ENCODE data around the gene SMTNL1. TPM values are rescaled to one million over a fixed set of nuclear protein-coding genes. Genes with fewer than 3 reads are reported as not detected.

SMTNL1 gene
- total and polyA plus RNA-seq, 9 of the 15 experiments (the other 6 are each of a cell fraction or from before 2014, with no cell fraction given) = not detected

DNA sequence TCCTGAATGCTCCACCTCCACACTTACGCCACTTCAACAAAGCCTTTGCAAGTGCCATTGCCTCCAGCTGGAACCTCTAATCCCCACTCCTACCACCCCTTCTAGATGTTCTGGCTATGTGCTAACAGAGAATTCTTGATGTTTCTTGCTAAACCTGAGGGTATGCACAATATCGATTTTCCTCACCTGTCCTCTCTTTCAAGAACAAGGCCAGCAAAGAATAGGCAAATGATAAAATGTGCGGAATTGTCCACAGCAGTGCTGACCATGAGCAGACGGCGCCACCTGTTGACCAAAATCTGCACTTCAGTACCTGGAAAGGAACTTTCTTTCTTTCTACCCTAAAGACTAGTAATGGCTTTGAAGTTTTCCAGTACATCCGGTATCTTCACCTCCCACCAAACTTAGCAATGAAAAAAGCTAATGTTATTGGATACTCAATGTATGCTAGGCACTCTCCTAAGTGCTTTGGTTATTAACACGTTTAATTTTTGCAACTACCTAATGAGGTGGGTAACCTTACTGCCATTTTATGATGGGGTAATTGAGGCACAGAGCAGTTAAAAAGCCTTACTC lies 10.3 kb upstream of the SMTNL1 start (continued):
- TF ChIP-seq, protein P1, sequence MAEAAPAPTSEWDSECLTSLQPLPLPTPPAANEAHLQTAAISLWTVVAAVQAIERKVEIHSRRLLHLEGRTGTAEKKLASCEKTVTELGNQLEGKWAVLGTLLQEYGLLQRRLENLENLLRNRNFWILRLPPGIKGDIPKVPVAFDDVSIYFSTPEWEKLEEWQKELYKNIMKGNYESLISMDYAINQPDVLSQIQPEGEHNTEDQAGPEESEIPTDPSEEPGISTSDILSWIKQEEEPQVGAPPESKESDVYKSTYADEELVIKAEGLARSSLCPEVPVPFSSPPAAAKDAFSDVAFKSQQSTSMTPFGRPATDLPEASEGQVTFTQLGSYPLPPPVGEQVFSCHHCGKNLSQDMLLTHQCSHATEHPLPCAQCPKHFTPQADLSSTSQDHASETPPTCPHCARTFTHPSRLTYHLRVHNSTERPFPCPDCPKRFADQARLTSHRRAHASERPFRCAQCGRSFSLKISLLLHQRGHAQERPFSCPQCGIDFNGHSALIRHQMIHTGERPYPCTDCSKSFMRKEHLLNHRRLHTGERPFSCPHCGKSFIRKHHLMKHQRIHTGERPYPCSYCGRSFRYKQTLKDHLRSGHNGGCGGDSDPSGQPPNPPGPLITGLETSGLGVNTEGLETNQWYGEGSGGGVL (CRISPR knock-in tag; IDR thresholded peaks at IDR 0.05) = no peak
- TF ChIP-seq SUPT5H (IDR thresholded peaks at IDR 0.05) = 0 out of 2 replicates have a peak, but pooled peaks have one; percentile 49
- TF ChIP-seq MYC (IDR thresholded peaks at IDR 0.05; ENCODE audit: low read depth, low read length) = peak; percentile 60; the same call in 1 of the 2 replicates
- TF ChIP-seq MYC (CRISPR knock-in tag; IDR thresholded peaks at IDR 0.05; ENCODE audit: borderline replicate concordance, low read depth) = no peak
- TF ChIP-seq TEAD1 (CRISPR knock-in tag; IDR thresholded peaks at IDR 0.05) = no peak
- TF ChIP-seq, protein P2, sequence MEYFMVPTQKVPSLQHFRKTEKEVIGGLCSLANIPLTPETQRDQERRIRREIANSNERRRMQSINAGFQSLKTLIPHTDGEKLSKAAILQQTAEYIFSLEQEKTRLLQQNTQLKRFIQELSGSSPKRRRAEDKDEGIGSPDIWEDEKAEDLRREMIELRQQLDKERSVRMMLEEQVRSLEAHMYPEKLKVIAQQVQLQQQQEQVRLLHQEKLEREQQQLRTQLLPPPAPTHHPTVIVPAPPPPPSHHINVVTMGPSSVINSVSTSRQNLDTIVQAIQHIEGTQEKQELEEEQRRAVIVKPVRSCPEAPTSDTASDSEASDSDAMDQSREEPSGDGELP (CRISPR knock-in tag; IDR thresholded peaks at IDR 0.05; ENCODE audit: borderline replicate concordance) = 0 out of 2 replicates have a peak, but pooled peaks have one; percentile 25
- TF ChIP-seq PCBP1 (IDR thresholded peaks at IDR 0.05; ENCODE audit: low read depth, low read length, poor library complexity, severe bottlenecking) = no peak
- TF ChIP-seq DACH1 (IDR thresholded peaks at IDR 0.05; ENCODE audit: partially characterized antibody) = no peak
- peak; percentile 32; the same call in 1 of the 2 replicates for TF ChIP-seq POLR2A (conservative IDR thresholded peaks at IDR 0.05)
- no peak for TF ChIP-seq ZNF778 (CRISPR knock-in tag; IDR thresholded peaks at IDR 0.05)
- 0 out of 4 replicates have a peak, but pooled peaks of 1 of the 2 experiments have one; percentile 39 for TF ChIP-seq TBL1XR1 (IDR thresholded peaks at IDR 0.05; ENCODE audit: low read length in 2 of 2)
- TF ChIP-seq SRSF3 (IDR thresholded peaks at IDR 0.05; ENCODE audit: insufficient read depth, low read length) = no peak
- no peak for TF ChIP-seq HDAC1 (IDR thresholded peaks at IDR 0.05)
- TF ChIP-seq, protein P3, sequence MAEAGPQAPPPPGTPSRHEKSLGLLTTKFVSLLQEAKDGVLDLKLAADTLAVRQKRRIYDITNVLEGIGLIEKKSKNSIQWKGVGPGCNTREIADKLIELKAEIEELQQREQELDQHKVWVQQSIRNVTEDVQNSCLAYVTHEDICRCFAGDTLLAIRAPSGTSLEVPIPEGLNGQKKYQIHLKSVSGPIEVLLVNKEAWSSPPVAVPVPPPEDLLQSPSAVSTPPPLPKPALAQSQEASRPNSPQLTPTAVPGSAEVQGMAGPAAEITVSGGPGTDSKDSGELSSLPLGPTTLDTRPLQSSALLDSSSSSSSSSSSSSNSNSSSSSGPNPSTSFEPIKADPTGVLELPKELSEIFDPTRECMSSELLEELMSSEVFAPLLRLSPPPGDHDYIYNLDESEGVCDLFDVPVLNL (CRISPR knock-in tag; IDR thresholded peaks at IDR 0.05; ENCODE audit: low read depth) = no peak
- 0 out of 4 replicates have a peak, but pooled peaks of 1 of the 2 experiments have one; percentile 12 for TF ChIP-seq RCOR1 (IDR thresholded peaks at IDR 0.05; ENCODE audit: borderline replicate concordance in 1 of 2, low read depth in 2 of 2, low read length in 2 of 2)
- TF ChIP-seq FOS (IDR thresholded peaks at IDR 0.05; ENCODE audit: extremely low read depth, insufficient read length) = no peak
- 0 out of 2 replicates have a peak, but pooled peaks have one; percentile 13 for TF ChIP-seq SPI1 (IDR thresholded peaks at IDR 0.05; ENCODE audit: borderline replicate concordance, low read depth, low read length)
- no peak for TF ChIP-seq ZC3H8 (IDR thresholded peaks at IDR 0.05)
- no peak for TF ChIP-seq SMARCA4 (IDR thresholded peaks at IDR 0.05)
- no peak for TF ChIP-seq ZNF140 (CRISPR knock-in tag; IDR thresholded peaks at IDR 0.05)
- TF ChIP-seq MIER1 (IDR thresholded peaks at IDR 0.05; ENCODE audit: low read depth) = no peak
- 0 out of 2 replicates have a peak, but pooled peaks have one; percentile 24 for TF ChIP-seq PHB (CRISPR knock-in tag; IDR thresholded peaks at IDR 0.05)
- no peak for TF ChIP-seq ESRRB (CRISPR knock-in tag; IDR thresholded peaks at IDR 0.05; ENCODE audit: borderline replicate concordance)
- TF ChIP-seq, protein P4, sequence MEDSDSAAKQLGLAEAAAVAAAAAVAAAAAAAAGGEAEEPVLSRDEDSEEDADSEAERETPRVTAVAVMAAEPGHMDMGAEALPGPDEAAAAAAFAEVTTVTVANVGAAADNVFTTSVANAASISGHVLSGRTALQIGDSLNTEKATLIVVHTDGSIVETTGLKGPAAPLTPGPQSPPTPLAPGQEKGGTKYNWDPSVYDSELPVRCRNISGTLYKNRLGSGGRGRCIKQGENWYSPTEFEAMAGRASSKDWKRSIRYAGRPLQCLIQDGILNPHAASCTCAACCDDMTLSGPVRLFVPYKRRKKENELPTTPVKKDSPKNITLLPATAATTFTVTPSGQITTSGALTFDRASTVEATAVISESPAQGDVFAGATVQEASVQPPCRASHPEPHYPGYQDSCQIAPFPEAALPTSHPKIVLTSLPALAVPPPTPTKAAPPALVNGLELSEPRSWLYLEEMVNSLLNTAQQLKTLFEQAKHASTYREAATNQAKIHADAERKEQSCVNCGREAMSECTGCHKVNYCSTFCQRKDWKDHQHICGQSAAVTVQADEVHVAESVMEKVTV (CRISPR knock-in tag; IDR thresholded peaks at IDR 0.05) = peak; percentile 95
- 0 out of 2 replicates have a peak, but pooled peaks have one; percentile 10 for TF ChIP-seq MYNN (IDR thresholded peaks at IDR 0.05)
- TF ChIP-seq MYNN (CRISPR knock-in tag; IDR thresholded peaks at IDR 0.05) = no peak

All from K562 (cell line).